BE2C (cell line): ENCODE data around the gene COL6A2.

ENCODE experiments used
- DNase-seq: peaks from one replicate; pipeline ENCODE4 v3.0.0-alpha.2; 2020
- H3K27me3 ChIP-seq: fragments of 250-450 bp; sonication (Bioruptor Pico); 2 replicates; pipeline ENCODE4 v1.5.1; 2020; ENCODE audit warnings: mild to moderate bottlenecking
- H3K36me3 ChIP-seq: fragments of 250-450 bp; sonication (Bioruptor Pico); 2 replicates; pipeline ENCODE4 v1.5.1; 2020; ENCODE audit warnings: mild to moderate bottlenecking
- H3K4me1 ChIP-seq: fragments of 250-450 bp; sonication (Bioruptor Pico); 2 replicates; pipeline ENCODE4 v1.5.1; 2020
- H3K4me3 ChIP-seq: 2 replicates; pipeline ENCODE4 v1.5.1; 2011; ENCODE audit warnings: low read depth, low read length
- H3K9me3 ChIP-seq: fragments of 250-450 bp; sonication (Bioruptor Pico); 2 replicates; pipeline ENCODE4 v1.5.1; 2020
- CTCF ChIP-seq: IDR thresholded peaks from 2 replicates; pipeline ENCODE4 v1.5.1; 2012; ENCODE audit warnings: mild to moderate bottlenecking, low read depth, low read length

COL6A2 gene

DNA sequence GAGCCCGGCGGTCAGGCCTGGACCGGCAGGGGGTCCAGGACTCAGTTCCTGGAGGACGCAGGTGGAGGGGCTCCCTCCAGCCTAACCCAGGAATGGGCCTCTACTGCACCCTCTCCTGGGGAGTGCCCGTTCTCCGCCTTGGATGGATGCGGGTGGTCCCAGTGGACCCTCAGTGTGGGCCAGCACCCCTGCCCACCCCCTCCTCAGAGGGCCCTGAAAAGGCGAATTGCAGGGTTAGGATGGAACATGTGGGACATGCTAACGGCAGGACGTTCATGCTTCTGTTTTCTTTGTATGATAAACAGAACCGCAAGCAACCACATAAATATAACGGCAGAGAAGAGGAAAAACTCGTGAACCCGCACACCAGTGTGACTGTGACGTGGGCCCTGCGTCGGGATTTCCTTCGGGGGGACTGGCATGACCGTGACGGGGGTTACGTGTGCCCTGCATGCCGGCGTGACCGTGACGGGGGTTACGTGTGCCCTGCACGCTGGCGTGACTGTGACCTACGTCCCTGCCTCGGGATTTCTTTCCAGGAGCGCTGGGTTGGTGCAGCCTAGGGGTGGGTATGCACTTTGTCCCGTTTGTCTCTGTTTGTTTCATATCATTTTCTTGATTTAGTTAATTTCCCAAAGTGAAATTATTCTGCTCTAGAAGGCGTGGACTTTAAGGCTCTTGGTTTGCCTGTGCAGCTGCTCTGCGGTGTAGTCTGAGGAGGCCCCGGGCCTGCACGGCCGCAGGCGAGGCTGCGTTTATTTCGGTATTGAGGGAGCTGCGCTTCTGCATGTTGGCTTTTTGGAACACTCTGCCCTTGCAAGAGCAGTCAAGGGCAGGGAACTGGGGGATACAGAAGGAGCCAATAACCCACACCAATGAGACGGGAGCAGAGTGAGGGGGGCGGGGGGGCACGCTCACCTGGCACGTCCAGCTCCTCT is 54.3 kb downstream of the COL6A2 start:
- H3K27me3 ChIP-seq: no peaks in the 10 kb centered on the region
- no peak for TF ChIP-seq CTCF
- no peak for DNase-seq
- no peaks in the 10 kb centered on the region for H3K9me3 ChIP-seq
- peaks cover 9% of the 10 kb centered on the region for H3K4me1 ChIP-seq
- no peaks in the 10 kb centered on the region for H3K36me3 ChIP-seq
- H3K4me3 ChIP-seq: no peak overlapping the region

- Histone ChIP-seq H3K4me1 (peaks cover 7% of the 10 kb centered on the region), H3K9me3 (no peaks in the 10 kb centered on the region), H3K27me3 (no peaks in the 10 kb centered on the region), H3K4me3 (no peak overlapping the region), H3K36me3 (no peaks in the 10 kb centered on the region)
- no peak for TF ChIP-seq CTCF
- DNase-seq: no peak
Observed at GRCh38 chr21:46152927-46153246, 55.0 kb downstream of the COL6A2 start.

DNA sequence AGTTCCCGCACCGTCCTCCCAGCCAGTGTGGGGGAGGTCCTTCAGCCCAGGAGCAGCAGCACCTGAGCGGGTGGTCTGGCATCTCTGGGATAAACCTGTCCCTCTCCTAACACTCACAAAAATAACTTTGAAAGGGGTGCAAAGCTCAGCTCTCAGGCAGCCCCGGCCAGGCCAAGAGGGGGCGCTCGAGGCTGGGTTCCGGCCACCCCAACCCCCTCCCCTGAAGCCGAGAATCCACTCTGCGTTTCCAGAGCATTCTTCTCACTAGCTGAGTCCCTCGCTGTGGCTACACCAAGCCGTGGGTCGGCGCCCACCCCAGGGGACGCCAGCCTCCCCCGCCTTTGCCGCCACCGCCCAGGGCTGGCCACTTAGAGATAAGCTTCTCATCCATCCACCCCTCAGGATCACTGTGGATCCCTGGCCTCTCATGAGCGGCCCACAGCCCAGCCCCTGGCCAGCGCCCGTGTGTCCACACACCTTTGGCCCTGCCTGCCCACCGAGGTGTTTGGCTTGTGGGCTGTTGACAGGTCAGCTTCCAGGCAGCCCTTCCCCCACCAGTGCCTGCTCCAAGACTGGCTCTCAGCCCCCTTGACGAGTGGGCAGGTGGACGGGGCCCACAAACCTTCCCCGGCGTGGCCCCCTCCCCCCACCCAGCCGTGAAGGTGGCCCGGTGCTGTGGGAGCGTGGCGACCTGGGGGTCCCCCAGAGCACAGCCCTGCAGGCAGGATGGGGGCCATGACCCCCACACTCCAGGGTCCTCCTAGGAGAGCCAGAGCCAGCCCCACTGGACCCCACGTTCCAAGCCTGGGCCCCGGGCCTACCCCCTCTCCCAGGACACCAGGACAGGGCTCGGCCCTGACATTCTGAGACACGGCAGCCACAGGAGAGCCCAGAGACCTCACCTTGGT is 55.6 kb downstream of the COL6A2 start:
- no peaks in the 10 kb centered on the region for H3K27me3 ChIP-seq
- peaks cover 6% of the 10 kb centered on the region for H3K4me1 ChIP-seq
- DNase-seq: peak; percentile 73
- H3K4me3 ChIP-seq: no peak overlapping the region
- TF ChIP-seq CTCF: peak; percentile 77
- no peaks in the 10 kb centered on the region for H3K36me3 ChIP-seq
- H3K9me3 ChIP-seq: no peaks in the 10 kb centered on the region

- Histone ChIP-seq H3K27me3 (no peaks in the 10 kb centered on the region), H3K36me3 (no peaks in the 10 kb centered on the region), H3K4me1 (peaks cover 4% of the 10 kb centered on the region), H3K9me3 (no peaks in the 10 kb centered on the region), H3K4me3 (no peak overlapping the region)
- TF ChIP-seq CTCF: no peak
- DNase-seq: peak; percentile 7
Observed at GRCh38 chr21:46154155-46154954, 56.4 kb downstream of the COL6A2 start.

DNA sequence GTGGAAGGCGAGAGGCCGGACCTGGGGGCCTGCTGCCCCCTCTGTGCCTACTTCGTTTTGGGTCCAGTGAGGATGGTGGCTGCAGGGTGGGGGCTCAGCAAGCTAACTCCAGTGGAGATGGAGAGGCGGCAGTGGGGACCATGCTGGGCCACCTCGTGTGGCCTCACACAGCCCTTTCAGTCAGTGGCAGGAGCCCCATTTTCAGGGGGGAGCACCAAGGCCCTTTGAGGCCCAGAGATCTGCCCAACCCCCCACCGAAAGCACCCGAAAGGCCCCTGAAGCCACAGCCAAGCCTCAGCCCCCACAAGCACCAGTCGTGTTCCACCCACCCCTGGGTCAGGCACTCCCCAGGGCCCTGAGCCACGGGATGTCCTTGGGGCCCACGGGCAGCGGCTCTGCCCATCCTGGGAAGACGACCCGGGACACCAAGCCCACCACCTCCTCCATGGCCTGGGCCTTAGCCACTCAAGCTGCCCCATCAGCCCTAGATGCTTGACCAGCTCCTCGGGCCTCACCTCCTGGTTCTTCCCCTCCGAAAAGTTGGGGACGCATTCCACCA is 57.1 kb downstream of the COL6A2 start:
- no peak for TF ChIP-seq CTCF
- no peaks in the 10 kb centered on the region for H3K9me3 ChIP-seq
- H3K4me3 ChIP-seq: no peak overlapping the region
- H3K4me1 ChIP-seq: peaks cover 4% of the 10 kb centered on the region
- DNase-seq: peak; percentile 4
- no peaks in the 10 kb centered on the region for H3K27me3 ChIP-seq
- no peaks in the 10 kb centered on the region for H3K36me3 ChIP-seq
